OCI-M2 (cell line): Measurements from ENCODE around the gene HECW1.

ENCODE experiments used
- DNase-seq: peaks from one replicate; lab custom pipeline; 2025; ENCODE audit not compliant: unreplicated experiment; lab: John Stamatoyannopoulos, UW

HECW1 gene

GRCh38 chr7:43487731-43488073, 375.3 kb downstream of the HECW1 start:
- DNase-seq = no peak

GRCh38 chr7:43489257-43489656, 376.8 kb downstream of the HECW1 start:
- no peak for DNase-seq

DNA sequence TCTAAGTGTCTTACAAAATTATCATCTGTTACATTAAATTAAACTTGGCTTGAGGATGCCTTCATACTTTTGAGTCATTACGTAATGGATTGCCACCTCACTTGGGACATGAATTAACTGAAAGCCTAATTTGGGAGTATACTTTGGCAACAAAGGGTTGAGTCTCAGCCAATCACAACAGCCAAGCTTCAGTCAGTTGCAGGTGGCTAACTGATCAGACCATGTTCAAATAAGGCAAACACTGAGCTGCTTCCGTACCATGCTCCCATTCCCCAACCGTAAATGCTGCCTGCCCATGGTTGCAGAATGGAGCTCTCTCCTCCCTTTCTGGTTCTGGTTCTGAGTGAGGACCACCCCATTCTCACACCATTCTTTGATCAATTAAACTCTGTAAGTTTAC, 377.6 kb downstream of the HECW1 start:
- no peak for DNase-seq

DNA sequence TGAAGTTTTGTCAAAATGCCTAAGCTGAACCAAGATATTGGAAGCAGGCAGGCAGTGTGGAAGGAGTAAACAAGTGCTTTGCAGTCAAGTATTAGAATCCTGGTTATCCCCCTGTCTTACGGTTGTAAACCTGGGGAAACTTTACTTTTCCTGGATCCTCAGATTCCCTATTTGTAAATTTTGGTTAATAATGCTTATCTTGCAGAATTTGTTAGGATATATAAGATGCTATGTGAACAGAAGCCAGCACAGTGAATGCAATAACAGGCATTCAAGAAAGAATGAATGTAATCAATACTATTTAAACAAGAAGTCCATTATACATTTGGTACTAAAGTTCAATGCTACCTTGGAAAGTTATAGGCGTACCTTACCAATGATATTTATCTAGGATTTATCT, 378.7 kb downstream of the HECW1 start:
- DNase-seq = no peak

DNA sequence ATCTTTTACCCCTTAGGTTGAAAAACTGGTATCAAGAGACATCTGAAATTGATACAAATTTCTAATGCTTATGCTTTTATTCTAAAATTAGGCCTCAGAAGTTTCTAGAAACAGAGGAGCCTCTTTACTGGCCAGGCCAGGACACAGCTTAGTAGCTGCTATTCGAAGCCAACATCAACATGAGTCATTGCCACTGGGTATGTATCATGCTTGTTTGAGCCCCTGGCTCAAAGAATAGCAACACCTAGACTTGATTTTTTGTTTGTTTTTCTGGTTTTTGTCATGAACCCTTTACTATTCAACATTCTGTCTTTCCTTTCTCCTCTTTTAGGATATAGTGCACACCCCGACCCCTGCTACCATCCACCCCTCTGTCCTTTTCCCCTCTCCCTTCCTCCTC, 379.5 kb downstream of the HECW1 start:
- DNase-seq = no peak

DNA sequence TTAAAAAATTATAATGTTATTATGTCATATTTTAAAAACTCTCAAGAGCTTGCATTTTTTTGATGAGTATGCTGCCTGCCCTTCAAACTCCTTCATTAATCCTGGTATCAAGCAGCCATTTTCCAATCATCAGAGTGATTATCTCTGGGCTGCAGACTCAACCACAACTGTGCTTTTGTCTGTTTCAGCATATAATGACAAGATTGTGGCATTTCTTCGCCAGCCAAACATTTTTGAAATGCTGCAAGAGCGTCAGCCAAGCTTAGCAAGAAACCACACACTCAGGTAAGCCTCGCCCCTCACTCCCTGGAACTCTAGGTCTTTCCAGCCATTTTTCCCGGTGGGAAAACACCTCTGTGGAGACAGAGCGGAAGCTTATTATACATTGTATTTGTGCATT, 380.4 kb downstream of the HECW1 start:
- DNase-seq = no peak

- no peak for DNase-seq
These were observed 383.1 kb downstream of the HECW1 start for GRCh38 chr7:43495572-43495971.

- no peak for DNase-seq
These were observed 384.1 kb downstream of the HECW1 start for GRCh38 chr7:43496596-43496995.

DNA sequence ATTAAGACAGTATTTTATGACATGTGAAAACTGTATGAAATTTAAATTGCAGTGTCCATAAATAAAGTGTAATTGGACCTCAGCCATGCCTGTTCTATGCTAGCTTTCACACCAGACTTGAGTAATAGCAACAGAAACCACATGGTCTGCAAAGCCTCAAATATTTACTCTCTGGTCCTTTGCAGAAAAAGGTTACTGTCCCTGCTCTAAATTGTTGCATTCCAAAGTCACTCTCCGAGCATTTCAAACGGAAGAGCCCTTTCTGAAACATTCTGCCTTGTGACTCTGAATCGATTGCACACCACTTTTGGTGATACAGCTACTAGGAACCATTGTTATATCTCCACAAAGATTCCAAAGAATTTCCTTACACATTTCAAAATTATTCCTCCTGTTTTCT, 389.4 kb downstream of the HECW1 start:
- DNase-seq = no peak

- no peak for DNase-seq
These were observed 390.5 kb downstream of the HECW1 start for GRCh38 chr7:43502941-43503340.

DNA sequence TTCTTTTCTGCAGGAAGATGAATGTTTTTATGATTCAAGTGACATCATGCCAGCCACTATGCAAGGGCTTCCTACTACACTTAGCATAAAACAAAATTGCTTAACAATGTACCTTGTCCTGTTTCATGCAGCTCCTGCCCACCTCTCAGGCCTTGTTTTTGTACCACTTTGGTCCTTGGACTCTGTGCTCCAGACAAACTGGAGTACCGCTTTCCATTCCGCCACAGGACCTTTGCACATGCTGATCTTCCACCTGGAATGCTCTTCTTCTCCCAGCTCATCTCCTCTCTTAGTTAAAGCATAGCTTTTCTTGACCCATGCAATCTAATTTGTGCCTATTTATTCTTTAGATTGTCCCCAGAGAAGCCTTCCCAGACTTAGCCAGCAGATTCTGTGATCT, 393.0 kb downstream of the HECW1 start:
- DNase-seq = no peak

DNA sequence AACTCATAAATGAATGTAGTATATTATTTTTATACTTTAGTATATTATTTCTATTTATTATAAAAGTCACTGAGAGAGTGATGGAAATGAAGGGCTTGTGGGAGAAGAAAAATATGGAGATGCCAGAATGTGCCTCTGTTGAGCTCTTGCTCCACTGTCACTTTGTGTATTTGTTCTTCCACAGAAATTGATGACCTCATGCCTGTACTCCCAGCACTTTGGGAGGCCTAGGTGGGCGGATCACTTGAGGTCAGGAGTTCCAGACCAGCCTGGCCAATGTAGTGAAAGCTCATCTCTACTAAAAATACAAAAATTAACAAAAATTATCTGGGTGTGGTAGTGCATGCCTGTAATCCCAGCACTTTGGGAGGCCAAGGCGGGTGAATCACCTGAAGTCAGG, 394.0 kb downstream of the HECW1 start:
- no peak for DNase-seq

DNA sequence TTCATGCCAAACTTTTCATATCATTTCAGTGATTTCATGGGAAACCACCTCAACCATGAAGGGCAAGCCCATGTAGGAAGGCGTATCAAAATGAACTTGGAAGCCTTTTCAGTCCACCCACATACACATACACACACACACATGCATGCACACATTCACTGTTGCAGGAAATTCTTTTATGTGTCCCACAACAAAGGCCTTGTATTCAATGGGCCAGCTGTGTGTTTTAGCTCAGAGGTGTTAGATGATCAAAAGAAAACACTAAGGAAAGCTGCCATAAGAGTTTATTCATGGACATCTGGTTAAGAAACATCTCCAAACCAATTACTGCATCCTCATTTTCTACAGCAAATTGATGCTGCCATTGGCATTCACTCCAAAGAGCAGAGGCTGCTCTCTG, 396.0 kb downstream of the HECW1 start:
- DNase-seq = no peak

DNA sequence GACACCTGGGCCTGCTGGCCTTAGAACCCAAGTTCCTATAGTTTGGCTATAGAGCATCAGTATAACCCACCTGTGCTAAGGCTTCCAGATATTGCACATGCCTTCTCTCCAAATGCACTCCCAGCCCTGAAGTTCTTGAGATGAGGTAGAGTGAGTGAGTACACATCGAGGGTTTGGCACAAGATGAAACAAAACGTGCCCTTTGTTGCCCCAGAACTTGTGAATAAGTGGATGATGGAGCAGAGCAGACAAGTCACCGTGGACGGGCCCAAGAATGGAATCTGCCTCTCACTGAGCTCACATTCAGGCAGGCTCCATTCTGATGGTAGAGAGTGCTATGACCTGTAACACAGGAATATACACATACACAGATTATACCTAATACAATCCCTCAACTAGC, 397.5 kb downstream of the HECW1 start:
- no peak for DNase-seq

- no peak for DNase-seq
These were observed 398.6 kb downstream of the HECW1 start for GRCh38 chr7:43511029-43511428.

DNA sequence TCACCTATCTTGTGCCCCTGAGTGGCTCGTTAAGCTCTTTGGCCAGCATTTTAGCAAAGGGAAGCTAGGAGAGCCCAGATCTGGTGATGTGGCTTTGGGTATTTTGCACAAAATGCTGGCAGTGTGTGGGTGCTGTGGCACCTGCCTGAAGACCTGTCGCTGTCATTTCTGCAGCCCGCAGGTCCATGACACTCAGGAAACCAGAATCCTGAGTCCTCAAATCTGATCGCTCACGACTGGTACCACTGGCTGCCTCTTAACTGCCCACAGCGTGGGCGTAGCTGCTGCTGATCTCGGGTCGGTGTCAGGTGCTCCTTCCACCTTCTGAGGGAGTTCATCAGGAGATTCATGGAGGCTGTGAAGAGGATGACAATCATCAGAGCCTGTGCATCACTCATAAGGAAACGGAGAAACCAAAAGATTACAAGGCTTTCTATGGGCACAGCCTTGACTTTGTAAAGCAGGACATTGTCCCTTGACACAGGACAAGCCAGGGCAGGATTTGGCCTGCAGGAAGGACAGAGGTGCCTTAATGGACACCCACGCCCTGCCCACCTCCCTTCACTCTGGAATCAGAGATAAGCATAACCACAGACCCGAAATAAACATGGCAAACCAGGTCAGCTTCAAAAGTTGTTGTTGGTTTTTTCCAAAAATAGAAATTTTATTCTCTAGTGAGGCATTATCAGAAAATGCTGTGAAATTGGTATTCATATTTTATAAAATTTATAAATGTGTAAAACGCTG, 399.5 kb downstream of the HECW1 start:
- no peak for DNase-seq

DNA sequence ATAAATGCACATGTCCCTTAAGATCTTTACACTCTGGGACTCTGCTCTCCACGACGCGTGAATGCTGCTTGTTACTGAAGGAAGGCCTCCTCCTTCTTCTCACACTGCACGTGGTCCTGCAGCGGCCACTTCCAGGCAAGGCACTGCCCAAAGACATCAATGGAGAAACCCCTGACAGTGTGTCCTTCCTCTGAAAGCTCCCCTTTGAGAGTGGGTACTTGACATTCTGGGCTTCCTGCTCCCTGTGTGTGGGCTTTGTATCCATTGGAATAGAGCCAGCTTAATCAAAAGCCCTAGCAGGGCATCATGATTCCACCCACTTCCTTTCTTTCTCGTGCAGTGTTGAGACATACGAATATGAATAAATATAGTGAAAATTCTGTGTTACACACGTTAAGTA, 400.8 kb downstream of the HECW1 start:
- no peak for DNase-seq

DNA sequence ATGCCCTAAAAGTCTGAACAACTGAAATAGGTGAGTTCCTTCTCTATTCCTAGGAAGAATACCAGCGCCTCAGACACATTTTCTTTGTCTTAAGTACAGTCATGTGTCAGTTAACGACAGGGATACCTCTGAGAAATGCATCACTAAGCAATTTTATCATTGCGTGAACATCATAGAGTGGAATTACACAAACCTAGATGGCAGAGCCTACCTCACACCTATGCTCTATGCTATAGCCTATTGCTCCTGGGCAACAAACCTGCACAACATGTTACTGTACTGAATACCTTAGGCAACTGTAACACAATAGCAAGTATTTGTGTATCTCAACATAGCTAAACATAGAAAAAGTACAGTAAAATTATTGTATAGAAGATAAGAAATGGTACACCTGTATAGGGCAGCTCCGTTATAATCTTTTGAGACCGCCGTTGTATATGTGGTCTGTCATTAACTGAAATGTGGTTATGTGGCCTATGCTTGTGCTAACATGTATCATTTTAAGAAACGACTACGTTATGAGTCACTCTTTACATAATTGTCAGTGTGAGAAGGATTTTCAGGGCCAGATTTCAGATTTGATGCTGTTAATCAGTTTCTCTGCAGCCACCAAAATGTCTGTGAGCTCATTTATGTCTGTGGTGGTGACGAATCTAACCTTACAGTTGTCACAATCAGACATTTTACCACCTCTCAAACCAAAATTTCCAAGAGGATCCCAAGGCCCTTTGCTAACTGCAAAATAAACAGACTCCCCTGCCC, 404.3 kb downstream of the HECW1 start:
- DNase-seq = no peak

DNA sequence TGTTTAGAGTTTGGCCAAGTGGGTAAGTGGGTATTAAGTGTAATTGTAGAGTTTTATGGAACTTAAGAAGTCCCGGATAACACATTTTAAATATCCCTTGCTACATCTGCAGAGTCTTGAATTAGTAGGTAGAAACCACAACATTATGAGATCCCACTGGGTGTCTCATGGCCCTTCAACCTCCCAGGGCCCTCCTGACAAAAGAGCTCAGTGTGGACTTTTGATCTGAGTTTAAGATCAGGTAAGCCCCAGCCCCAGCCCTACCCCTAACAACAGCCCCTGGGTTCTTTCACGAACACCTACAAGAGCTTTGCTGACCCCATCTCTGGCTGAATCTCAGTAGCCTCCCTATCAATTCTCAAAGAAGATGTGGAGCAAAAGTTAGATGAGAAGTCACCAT, 405.0 kb downstream of the HECW1 start:
- DNase-seq = no peak

- no peak for DNase-seq
These were observed 407.8 kb downstream of the HECW1 start for GRCh38 chr7:43520201-43520600.

- no peak for DNase-seq
These were observed 410.1 kb downstream of the HECW1 start for GRCh38 chr7:43522406-43523156.
